SH-SY5Y (cell line): Measurements from ENCODE around the gene TIAM2.

Source experiments
- GATA2 ChIP-seq: IDR thresholded peaks from 2 replicates; pipeline ENCODE4 v1.6.1; 2011; ENCODE audit warnings: mild to moderate bottlenecking, low read depth, low read length
- GATA3 ChIP-seq: IDR thresholded peaks from 2 replicates; pipeline ENCODE4 v1.6.1; 2011; ENCODE audit warnings: low read depth, mild to moderate bottlenecking, low read length, moderate library complexity

- TF ChIP-seq GATA3 (no peak), GATA2 (no peak)
Measured at GRCh38 chr6:154958469-154958868, 36.6 kb upstream of the TIAM2 start.
